ENCODE measurements around the gene SUFU.

- TF ChIP-seq POLR2A (IDR thresholded peaks at IDR 0.05; ENCODE audit: low read length) (no peak), GATA1 (IDR thresholded peaks at IDR 0.05; ENCODE audit: low read depth, low read length) (no peak)
These were observed 155.0 kb downstream of the SUFU start for GRCh38 chr10:102658802-102659201.

Data from erythroblast (primary cell).